GM12874 (cell line): ENCODE data around the gene RARA.

Experiments
- CTCF ChIP-seq: IDR thresholded peaks from 2 replicates; pipeline ENCODE4 v1.5.1; 2011; ENCODE audit warnings: low read depth, mild to moderate bottlenecking, control low read depth, low read length, moderate library complexity; ENCODE audit not compliant: insufficient read depth

RARA gene

GRCh38 chr17:40345161-40345993 is 36.4 kb downstream of the RARA start:
- TF ChIP-seq CTCF = no peak

- TF ChIP-seq CTCF = no peak
Observed at GRCh38 chr17:40345994-40346764, 37.2 kb downstream of the RARA start.

- TF ChIP-seq CTCF = no peak
Observed at GRCh38 chr17:40346765-40347158, 37.8 kb downstream of the RARA start.

GRCh38 chr17:40347319-40348135 is 38.5 kb downstream of the RARA start:
- TF ChIP-seq CTCF = no peak

GRCh38 chr17:40348136-40348504 is 39.1 kb downstream of the RARA start:
- no peak for TF ChIP-seq CTCF

- no peak for TF ChIP-seq CTCF
Observed at GRCh38 chr17:40348562-40349476, 39.8 kb downstream of the RARA start.
